HG03097 (cell line): Measurements from ENCODE around the gene FAM193B.
"Not testable (repeated sequence)": the region's sequence is repeated elsewhere in the genome, so short reads cannot be mapped to it uniquely, and the experiment has no call there.

ENCODE experiments used
- ATAC-seq: cut with Tn5 transposase; IDR thresholded peaks from one replicate; pipeline ENCODE4 v1.9.1; 2021; ENCODE audit not compliant: unreplicated experiment, low FRiP score

Gene FAM193B

DNA sequence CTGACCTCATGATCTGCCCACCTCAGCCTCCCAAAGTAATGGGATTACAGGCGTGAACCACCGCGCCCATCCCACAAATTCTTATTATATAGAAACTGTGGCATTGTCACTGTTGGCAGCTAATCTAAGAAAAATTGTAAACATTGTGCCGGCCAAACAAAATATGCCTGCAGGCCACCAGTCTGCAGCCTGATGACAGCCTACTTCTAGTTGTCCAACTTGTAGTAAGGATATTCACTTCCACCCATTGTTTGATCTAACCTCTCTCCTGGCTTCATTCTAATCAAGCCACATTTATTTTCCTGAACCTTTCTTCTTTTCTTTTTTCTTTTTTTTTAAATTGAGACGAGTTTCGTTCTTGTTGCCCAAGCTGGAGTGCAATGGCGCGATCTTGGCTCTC lies 24.0 kb upstream of the FAM193B start:
- ATAC-seq = no peak

- ATAC-seq = no peak
These were observed 21.8 kb upstream of the FAM193B start for GRCh38 chr5:177576169-177576568.

DNA sequence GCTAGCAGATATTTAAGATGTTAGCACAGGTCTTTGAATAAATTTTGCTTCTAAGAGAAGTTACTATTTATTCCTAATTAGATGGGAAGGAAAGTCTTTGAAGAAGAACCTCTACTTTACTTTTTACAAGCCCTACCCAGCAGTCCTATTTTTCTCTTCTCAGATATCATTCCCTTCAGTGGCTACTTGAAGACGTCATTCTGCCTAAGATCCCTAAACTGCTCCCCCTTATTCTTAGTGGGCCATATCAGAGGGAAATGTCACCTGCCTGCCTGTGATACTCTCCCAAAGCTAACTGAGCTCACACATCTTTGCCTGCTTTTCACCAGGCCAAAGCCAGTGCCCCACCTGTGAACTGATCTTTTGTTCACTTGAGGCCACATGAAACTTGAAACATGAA lies 21.1 kb upstream of the FAM193B start:
- ATAC-seq = no peak

- no peak for ATAC-seq
These were observed 15.5 kb upstream of the FAM193B start for GRCh38 chr5:177569894-177570293.

DNA sequence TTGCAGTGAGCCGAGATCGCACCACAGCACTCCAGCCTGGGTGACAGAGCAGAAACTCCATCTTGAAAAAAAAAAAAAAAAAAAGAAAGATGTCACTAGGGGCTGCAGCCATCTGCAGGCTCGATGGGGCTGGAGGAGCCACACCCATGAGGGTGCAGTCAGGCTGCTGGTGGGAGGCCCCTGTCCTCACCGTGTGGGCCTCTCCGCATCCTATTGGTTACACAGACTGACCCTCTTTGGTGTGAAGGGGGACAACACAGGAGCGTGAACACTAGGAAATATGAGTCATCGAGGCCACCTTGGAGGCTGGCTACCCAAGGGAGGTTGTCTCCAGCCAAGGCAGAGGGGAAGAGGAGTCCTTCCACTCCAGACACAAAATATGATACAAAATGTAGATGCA lies 14.0 kb upstream of the FAM193B start:
- no peak for ATAC-seq

- no peak for ATAC-seq
These were observed 10.7 kb upstream of the FAM193B start for GRCh38 chr5:177565046-177565445.

DNA sequence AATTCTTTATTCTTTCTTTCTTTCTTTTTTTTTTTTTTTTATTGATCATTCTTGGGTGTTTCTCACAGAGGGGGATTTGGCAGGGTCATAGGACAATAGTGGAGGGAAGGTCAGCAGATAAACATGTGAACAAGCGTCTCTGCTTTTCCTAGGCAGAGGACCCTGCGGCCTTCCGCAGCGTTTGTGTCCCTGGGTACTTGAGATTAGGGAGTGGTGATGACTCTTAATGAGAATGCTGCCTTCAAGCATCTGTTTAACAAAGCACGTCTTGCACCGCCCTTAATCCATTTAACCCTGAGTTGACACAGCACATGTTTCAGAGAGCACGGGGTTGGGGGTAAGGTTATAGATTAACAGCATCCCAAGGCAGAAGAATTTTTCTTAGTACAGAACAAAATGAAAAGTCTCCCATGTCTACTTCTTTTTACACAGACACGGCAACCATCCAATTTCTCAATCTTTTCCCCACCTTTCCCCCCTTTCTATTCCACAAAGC lies 5.1 kb upstream of the FAM193B start:
- not testable (repeated sequence) for ATAC-seq

DNA sequence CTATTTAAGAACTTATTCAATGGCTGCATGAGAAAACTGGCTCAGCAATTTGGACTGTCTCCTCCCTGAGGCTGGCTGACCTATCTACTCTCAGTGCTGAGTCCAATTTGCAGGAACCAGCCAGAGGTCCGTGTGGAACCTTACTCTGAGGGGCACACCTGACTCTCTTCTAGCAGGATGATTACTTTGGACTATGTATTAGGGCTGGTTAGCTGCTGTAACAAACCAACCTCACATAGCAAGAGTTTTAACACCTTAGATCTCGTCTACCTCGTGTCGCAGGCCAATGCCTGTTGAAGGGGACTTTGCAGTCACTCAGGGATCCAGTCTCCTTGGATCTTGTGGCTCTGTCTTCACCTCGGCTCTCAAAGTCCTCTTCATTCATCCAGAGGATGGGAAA lies 3.4 kb upstream of the FAM193B start:
- no peak for ATAC-seq

- ATAC-seq = no peak
These were observed 2.8 kb upstream of the FAM193B start for GRCh38 chr5:177557041-177557647.

- no peak for ATAC-seq
These were observed 1.3 kb upstream of the FAM193B start for GRCh38 chr5:177555665-177556064.

DNA sequence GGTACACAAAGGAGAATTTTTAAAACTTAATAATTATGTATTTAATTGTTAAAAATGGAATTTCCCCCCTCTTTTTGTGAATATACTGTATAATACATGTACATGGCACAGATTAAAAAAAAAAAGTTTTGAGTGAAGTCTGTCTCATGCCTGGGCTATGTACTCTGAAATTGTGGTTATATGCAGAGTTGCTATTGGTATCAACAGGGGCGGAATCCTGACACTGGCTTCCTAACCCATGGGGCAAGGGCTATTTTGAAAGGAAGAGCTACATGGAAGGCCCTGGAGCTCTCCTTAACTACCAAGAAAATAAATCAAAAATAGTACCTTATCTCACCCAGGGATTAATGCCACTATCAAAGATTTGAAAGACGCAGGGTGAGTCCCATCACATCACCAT lies 865 bp upstream of the FAM193B start:
- ATAC-seq = no peak

DNA sequence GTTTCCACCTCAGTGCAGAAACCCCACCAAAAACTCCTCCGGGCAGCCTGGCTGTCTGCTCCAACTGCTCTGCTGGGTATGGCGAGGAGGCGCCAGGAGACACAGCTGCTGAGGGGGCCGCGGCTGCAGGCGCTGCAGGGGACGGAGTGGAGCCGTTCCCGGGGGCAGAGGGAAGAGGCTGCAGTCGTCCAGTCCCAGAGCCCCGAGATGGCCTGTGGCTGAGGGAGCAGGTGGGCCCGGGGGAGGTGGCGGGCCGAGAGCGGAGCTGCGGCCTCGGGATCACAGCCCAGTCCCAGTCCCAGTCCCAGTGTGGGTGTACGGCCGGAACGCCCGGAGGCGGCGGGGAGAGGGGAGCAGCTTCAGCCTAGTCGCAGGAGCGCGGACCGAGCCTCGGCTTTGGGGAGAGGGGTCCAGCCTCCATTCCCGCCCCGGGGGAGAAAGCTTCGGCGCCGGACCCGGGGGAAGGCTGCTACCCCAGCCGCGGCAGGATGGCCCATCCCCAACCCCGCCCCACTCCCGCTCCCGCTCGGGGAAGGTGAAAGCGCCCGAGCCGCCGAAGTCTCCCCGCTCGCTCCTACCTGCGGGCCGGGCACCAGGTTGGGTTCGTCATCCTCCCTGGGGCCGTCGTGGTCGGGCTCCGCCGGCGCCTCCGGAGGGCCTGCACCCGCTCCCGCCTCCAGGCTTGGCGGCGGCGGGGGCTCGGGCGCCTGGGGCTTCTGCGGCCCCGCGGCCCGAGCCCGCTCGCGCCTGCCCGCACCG lies 513 bp downstream of the FAM193B start:
- ATAC-seq = peak; percentile 31

- no peak for ATAC-seq
These were observed 1.4 kb downstream of the FAM193B start for GRCh38 chr5:177552839-177553455.

DNA sequence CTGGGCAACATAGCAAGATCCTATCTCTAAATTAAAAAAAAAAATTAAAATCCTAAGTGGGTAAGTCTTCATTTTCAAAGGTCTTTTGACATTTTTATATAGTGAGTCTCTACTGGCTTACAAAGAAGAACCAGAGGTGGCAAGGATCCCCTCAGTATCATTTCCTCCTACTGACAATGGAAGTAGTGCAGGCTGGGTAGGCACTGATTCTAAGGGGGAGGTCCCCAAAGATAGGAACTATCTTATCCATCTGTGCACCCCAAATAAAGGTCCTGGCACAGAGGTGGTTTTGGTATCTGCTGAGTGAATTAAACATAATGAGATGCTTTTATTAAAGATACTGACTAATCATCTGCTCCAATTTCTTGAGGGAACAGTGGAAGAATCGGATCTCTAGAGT lies 4.2 kb downstream of the FAM193B start:
- ATAC-seq = no peak

DNA sequence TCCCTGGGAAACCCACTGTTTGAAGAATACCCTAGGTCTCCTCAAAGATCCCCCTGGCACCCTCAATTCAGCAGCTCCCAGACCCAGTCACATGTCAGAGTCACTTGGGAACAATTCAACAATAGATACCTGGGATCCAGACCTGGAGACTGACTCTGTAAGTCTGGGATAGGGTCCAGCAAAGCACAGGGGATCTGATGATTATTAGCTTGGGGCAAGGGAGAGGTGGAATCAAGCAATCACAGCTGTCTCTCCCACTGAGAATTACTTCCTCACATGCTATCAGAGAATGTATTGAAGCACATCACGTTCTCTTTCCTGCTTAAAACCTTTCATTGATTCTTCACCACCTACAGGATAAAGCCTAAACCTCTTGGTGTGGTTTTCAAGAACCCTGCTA lies 5.9 kb downstream of the FAM193B start:
- ATAC-seq = no peak

- no peak for ATAC-seq
These were observed 6.6 kb downstream of the FAM193B start for GRCh38 chr5:177547736-177548135.

DNA sequence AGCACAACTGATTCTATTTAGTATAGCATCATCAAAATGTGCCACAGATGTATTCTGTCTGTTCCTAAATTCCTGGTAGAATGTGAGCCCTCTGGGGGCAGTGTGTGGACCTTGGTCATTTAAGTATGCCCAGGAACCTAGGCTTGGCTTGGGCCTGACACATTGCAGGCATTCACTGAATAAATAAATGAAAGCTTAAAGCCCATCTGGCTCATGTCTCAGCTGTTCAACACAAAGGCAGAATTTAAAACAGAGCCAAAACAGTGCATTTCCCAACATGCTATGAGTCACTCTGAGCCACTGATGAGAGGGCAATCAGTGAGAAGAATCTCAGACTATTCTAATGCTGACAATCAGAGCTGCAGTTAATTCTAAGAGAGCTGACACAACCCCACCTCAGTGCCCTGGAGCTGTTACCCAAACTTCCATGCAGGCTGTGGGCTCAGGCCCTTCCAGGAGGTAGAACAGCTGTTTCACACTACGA lies 8.1 kb downstream of the FAM193B start:
- ATAC-seq = no peak

- ATAC-seq = no peak
These were observed 8.7 kb downstream of the FAM193B start for GRCh38 chr5:177545487-177546257.

GRCh38 chr5:177542816-177543465 lies 11.4 kb downstream of the FAM193B start:
- ATAC-seq = no peak

DNA sequence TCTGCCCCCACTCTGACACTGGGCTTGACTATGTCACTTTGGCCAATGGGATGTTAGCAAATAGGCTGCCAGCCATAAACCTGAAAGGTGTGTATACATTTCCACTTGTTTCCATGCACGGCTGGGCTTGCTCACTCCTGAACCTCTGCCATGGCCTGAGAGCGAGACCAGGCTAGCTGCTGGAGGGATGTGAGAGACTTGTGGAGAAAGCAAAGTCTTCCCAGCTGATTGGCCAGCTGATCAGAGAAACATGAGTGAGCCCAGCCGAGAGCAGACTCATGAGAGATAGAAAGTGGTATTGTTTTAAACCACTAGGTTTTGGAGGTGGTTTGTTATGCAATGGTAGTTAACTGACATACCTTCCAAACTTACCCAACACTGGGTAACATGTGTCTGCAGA lies 13.9 kb downstream of the FAM193B start:
- no peak for ATAC-seq
